HG02981 (cell line): ENCODE measurements around the gene MARK1.

Source experiments
- ATAC-seq: cut with Tn5 transposase; IDR thresholded peaks from one replicate; pipeline ENCODE4 v1.9.1; 2021; ENCODE audit warnings: mild to moderate bottlenecking, moderate library complexity; ENCODE audit not compliant: unreplicated experiment

MARK1 gene

DNA sequence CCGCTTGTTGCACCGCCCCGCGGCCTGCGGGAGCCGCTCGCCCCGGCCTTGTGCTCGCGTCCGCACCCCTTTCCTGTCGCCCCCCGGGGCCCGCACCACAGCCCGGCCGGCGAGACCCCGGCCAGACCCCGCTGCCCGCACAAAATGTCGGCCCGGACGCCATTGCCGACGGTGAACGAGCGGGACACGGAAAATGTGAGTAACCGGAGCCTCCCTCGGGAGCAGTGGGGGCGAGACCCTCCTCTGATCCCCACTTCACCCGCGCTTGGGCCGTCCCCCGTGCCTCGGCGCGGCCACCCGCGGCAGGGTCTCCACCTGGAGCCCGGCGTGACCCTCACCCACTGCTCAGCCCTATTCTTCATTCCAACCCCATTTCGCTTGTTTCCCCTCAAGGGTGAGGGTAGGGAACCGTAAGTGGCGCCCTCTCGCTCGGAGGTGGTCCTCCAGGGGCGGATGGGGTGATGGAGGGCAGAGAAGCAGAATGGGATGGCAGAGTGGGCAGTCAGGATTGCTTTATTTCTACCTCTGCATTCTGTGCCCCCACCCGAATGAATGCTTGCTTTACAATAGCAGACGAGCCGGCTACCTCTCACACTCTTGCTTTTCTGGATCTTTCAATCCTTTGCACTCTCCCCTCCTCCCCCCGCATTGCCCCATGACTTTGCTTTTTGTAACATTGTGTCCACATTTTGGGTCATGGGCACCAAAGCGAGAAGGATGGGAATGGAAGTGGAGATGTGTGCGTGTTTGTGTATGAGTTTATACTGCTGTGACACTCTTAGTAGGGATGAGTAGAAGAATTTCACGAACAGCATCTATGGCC, 954 bp downstream of the MARK1 start:
- no peak for ATAC-seq

DNA sequence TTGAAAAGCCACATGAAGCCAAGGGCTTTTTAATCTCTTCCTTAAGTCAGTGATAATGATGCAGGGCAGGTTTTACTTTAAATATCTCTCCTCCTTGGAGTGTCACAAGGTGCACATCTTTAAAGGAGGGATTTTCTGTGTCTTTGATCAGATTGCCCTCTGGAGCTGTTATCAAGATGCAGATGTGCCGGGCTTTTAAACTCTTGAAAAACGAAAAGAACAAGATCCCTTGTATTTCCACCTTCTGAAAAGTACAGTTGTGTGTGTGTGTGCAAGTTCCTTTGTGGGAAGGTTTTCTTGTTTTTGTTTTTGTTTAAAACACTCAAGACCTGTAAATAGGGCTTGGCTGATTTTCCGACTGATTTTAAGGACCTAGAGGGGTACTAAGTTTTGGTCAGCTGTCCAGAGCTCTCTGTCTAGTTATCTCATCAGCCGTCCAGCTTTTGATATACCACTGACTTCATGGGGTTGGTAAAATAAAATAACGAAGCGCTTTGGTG, 1.6 kb downstream of the MARK1 start:
- no peak for ATAC-seq

DNA sequence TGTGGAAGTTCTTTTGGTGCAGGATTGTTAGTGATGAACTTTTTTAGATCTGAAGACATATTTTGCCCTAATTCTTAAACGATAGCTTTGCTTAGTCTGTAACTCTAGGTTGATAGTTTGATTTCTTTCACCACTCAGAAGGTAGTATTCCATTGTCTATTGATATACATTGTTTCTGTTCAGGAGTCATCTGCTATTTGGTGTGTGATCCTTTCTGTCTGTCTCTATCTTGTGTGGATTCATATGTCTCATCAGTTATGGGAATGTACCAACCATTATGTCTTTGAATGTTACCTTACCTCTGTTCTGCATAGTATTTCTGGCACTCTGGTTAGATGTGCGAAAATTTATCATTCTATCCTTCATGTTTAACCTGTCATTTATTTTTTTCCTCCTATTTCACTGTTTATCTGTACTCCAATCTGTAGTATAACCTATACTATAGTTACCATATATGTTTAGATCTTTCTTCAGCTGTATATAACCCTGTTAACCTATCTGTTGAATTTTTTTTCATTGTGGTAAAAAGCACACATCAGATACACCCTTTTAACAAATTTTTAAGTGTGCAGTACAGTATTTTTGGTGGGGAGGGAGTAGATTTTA, 5.7 kb downstream of the MARK1 start:
- ATAC-seq, result no peak

DNA sequence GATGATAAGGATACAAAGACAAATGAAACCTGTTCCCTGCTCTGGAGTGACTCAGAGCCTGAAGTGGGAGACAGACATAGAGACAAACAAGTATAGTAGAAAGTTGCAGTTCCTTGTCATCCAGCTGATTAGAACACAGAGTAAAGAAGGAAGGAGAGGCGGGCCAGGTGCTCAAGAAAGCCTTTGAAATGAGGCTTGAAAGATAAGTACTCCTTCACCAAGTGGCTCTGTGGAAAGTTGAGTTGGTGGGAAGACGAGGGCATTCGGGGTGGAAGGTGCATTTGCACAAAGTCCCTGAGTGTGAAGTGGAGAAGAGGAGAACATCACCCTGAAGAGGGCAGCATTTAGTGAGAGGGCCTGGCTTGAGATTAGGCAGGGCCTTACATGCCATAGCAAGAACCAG, 17.0 kb downstream of the MARK1 start:
- ATAC-seq, result no peak

DNA sequence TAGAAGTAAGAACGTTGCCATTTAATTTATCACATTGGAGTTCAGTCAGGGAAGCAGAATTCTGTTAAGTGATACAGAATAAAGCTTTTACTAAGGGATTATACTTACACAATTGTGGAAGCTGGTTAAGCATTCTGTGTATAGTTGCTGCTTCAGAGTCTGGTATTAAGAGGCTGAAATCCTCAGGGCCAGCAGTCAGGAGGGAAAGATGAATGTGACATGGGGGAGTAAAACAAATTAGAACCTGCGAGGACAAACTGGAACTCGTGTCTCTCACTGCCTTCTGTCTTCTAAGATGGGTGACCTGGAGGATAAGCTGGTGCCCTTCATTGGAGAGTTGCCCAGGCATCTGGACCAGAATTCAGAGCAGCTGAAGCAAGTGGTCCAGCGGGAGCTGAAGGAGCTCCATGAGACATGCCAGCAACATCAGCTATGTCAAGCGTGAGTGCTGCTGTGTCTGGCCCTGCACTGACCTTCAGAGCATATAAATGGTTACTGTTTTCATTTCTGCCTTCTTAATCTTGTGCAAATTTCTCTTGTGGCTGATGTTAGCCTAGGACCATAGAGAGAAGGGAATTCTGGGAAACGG, 23.0 kb downstream of the MARK1 start:
- no peak for ATAC-seq

DNA sequence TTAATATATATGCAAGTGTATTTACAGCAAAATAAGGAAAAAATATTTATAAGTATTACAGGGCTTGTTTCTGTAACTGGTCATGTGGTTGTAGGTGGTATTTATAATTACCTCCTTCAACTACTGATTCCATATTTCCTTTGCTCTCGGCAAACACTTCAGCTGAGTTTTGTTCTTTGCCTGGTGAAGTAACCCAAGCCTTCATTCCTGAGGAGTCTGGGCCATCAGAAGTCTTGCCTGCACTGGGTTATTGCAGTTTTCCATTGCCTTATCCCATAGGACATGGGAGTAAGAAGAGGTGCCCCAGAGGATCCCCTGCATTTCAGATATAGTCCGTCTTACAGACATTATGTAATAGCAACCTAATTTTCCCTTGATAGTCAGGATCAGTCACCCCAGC, 23.8 kb downstream of the MARK1 start:
- ATAC-seq, result no peak

DNA sequence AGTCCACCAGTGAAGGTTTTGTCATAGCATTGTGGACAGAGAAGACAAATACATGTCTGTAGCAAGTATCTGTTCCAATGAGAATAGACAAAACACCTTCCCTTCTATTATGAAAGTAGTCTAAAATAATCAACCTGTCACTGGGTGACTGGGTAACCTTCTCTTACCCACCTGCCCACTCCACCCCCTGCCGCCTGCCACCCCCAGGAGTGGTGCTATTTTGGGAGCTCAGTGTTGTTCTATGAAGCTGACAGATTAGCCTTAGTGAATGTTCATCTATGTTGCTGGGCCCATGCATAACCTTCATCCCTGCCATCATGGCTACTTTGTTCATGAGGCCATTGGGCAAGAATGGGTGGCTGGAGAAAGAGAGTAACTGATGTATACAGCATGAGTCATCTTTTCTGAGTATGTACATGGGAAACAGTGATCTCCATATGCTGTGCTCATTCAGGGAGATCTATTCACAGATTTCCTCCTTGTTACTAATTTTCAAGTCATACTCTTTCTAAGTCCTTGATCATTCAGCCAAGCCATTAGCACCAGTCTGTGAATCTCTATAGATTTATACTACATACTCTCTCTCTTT, 24.8 kb downstream of the MARK1 start:
- ATAC-seq, result no peak

DNA sequence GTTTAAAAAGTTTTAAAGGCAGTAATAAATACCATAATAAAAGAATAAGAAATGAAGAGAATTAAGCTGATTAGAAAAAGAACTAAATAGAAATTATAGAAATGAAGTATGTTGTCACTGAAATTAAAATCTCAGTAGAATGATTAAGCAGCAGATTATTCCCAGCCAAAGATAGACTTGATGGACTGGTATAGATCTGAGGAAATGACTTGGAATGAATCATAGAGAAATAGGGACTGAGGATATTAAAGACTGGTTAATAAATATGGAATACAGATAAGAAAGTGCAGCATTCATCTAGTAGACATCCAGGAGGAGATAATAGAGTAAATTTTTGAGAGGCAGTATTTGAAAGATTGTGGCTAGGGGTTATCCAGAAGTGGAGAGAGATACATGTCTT, 28.7 kb downstream of the MARK1 start:
- no peak for ATAC-seq

DNA sequence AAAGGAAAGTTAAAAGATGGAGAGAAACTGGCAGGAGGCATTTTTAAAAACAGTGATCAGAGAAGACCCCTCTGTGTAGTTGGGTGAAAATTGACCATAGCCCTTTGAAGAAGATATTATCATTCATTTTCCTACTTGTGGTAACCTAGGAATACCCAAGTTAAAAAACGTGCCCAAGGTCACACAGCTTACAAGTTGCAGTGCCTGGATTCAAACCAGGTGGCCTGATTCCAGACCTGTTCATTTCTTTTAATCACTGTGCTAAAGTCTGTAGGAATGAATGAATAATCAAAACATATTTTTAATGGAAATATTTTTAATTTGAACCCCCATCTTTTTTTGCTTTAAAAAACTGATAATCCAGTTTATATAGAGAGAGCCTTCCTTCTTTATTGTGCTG, 35.6 kb downstream of the MARK1 start:
- ATAC-seq, result no peak

DNA sequence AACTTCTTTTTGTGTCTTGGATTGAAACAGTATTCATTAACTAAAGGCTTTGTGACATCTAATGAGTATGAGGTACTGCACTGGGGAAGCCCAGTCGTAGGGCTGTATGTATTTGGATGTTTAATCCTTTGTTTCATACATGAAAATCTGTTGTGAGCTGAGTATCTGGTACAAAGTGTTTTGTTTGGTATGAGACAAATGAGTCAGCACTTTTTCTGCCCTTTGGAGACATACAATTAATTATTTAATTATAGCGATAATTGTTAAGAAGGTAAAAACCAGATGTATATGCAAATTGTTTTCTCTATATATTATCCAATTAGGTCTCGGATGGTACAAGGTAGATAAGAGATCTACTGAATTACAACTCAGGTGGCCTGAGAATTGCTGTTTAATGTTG, 36.3 kb downstream of the MARK1 start:
- ATAC-seq, result no peak

DNA sequence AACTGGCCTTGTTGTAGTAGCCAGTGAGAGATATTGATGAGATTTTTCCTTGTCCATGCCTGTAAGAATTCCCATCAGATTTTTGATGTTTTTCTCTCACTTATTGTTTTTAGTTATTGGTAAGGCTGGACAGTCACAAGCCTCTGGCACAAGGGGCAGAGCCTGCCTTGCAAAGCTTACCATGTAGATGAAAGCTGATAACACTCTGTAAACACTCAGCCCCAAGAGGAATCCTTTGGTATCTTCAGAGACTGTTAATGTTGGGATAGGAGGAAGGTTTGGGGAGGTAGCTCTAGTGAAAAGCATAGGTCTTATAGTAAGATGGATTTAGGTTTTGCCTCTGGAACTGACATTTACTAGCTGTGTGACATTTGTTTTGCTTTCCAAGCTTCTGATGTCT, 37.7 kb downstream of the MARK1 start:
- ATAC-seq, result no peak

DNA sequence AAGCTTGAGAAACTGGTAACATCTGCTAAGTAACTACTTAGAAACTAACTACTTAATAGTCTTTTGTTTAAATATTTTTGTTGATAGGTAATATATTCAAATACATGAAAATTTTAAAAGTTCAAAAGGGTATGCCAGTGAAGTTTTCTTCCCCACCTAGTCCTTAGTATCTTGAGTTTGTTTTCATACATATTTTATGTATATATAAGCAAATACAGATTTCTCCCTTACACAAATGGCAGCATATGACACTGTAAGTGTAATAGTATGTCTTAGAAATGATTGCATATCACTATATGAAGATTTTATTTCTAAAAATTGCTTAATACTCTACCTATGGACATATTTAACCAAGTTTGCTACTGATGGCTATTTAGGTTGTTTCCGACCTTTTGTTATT, 38.9 kb downstream of the MARK1 start:
- no peak for ATAC-seq

DNA sequence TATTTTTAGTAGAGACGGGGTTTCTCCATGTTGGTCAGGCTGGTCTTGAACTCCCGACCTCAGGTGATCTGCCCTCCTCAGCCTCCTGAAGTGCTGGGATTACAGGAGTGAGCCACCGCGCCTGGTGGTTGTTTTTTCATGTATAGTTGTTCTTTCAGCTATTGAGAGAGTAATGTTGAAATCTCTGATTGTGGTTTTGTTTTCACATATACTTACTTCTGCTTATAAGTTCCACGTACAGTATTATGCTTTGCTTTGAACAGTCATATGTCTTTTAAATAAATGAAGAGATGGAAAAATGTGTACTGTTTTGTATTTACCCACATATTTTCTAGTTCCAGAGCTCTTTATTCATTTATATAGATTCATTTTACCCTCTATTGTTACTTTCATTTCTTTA, 44.5 kb downstream of the MARK1 start:
- no peak for ATAC-seq

DNA sequence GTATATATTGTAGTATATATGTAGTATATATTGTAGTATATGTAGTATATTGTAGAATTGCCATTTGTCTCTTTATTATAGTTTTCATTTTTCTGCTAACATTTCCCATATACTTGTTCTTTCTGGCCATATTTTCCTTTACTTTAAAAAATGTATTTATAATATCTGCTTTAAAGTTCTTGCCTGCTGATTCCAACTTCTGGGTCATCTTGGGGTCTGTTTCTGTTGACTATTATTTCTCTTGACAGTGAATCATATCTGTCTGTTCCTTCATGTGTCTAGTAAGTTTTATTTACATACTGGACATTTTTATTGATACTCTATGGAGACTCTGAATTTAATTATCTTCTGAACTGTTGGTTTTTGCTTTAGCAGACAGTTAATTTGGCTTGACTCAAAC, 45.9 kb downstream of the MARK1 start:
- ATAC-seq, result no peak

DNA sequence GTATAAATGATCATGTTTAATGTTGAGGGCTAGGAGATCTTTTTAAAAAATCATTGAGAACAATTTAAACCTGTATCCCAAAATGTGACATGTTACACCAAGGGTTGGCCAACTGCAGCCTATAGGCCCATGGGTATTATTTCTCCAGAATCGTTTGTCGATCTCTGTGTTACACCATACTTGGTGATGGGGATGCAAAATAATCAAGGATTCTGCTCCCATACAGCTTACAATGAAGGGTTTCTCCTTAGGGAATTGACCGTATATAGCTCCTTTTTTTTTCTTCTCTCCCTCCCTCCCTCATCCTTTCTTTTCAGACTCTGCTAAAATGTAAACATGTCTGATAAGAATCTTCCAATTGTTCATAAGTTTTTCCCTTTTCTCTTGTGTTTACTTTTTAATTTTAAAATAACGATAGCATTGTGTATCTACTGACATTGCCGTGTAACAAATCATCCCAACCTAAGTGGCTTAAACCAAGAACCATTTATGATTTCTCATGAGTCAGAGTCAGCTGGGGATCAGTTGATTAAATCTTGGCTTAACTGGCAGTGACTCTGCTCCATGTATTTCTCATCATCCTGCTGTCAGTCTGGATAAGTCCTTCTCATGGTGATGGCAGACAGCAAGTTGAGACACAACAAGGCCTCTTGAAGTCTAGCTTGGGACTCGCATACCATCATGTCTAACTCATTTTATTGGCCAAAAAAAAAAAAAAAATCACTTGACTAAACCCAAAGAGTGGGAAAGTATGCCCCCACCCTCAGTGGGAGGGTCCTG, 48.0 kb downstream of the MARK1 start:
- ATAC-seq, result no peak

DNA sequence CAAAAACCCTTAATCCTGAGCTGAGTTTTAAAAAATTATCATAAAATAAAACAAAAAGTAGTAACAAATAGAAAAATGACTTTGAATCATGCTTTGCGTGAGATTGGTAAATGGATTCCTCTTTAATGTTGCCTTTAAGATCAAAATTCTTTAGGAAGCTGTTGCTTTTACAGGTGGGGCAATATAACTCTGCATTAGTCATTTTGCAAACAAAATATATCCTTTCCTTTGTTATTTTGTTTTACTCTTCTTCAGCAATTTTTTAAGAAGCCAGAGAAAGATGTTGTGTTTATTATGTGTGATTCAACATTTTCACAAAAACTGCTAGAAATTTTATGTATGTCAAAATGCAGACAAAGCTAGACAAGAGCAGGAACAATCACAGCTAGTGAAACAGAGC, 50.0 kb downstream of the MARK1 start:
- ATAC-seq, result no peak

DNA sequence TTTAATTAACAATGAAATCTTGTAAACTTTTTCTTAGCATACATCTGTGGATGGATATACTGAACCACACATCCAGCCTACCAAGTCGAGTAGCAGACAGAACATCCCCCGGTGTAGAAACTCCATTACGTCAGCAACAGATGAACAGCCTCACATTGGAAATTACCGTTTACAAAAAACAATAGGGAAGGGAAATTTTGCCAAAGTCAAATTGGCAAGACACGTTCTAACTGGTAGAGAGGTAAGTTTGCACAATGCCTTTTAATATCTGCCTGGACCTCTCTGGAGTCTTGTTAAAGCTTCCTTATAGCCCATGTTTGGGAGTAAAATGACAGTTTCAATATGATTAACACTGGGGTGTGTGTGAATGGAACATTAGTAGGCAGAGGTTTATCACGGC, 51.4 kb downstream of the MARK1 start:
- ATAC-seq, result no peak

DNA sequence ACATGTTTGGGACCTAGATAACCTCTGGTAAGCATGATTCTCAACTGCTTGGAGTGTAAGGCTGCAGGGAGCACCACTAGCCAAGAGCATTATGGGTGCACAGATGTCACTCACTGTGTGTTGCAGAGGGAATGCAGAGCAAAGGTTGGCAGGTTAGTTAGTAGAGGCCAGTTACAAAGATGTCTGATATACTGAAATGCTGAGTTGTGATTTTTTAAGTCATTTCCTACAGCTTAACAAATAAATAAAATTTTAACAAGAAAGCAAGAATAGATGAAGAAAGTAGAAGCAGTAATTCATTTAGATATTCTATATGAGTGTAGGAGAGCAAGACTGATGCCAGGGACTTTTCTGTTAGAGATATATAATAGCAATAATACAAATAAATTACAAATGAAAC, 64.8 kb downstream of the MARK1 start:
- ATAC-seq, result no peak

DNA sequence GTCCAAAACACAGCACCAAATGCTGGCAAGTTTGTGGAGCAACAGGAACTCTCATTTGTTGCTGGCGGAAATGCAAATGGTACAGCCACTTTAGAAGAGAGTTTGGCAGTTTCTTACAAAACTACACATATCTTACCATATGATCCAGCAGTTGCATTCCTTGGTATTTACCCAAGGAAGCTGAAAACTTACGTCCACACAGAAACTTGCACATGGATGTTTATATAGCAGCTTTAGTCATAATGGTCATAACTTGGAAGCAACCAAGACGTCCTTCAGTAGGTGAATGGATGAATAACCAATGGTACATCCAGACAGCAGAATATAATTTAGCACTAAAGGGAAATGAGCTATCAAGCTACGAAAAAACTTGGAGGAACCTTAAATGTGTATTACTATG, 66.4 kb downstream of the MARK1 start:
- no peak for ATAC-seq

DNA sequence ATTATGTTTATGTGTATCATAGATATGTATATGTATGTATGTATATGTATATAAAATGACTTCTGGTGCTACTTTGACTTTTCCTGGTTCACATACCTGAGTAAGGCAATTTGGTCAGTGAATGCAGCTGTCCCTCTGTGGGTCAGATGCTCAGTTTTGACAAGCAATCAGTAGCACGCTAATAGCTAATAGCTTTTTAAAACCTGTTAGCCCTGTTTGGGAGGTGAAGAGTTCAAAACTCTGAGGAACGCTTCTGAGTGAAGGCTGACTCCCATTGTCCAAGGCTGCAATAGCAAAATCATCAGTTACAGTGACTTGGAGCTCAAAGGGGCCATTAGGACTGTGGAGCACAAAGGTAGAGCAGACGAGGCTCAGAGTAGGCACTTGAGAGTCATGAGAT, 67.2 kb downstream of the MARK1 start:
- ATAC-seq, result no peak

DNA sequence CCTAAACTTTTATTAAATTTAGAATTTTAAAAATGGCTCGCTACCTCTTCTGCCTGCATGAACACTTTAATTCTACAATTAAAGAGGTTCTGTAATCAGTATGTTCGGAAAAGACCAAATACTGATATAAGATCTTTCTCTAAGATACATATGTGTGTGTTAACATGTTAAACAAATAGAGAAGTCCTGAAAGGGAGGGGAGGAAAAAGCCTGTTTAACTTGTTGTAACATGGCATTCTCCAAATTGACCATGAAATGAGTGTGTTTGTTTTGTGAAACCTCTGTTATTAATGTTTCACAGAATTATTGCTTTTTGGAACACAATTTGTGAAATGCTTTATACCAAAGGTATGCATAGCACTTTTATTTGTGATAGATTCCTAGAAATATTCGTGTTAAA, 77.0 kb downstream of the MARK1 start:
- no peak for ATAC-seq
